ENCODE results near the gene NRG4.
A peak's percentile ranks its signal among the peaks of the same experiment; 100 is the strongest.
"Not testable (repeated sequence)": the region's sequence is repeated elsewhere in the genome, so short reads cannot be mapped to it uniquely, and the experiment has no call there.

The NRG4 gene

DNA sequence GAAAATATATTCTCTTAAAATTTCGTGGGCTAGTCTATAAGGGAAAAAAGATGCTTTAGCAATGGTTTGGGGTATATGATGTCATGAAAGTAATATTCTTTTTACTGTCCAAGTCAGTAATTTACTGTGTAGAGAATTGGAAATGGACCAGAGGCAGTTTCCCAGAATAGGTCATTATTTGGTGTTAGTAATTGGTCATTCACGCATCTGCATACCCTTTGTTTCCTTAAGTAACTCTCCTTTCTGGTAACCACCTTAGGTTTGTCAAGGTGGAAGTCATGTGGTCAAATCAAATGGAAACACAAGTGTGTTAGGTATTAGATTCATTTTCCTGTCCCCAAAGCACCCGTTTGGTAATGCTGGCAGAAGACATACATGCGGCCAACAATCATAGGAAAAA, 84.6 kb downstream of the NRG4 start:
- no peak for DNase-seq (ENCODE audit: low read depth in 3 of 3)

DNA sequence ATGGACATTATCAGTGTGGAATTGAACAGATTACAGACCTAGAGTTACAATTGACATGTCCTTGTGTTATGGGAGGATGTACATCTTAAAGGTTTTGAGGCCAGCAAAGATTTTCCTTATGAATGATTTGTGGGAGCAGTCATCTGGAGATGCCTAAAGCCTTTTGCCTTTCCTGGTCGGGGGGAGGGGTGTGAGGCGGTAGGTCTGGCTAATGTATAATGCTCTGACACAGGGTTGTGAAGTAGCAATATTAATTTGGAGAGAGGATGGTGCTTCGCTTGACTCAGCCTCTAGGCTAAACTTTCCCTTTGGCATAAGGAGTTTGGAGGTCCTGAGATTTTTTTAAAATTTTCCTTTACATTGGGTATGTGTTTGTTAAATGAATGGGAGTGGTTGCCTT, 85.3 kb downstream of the NRG4 start:
- no peak for DNase-seq (ENCODE audit: low read depth in 3 of 3)

DNA sequence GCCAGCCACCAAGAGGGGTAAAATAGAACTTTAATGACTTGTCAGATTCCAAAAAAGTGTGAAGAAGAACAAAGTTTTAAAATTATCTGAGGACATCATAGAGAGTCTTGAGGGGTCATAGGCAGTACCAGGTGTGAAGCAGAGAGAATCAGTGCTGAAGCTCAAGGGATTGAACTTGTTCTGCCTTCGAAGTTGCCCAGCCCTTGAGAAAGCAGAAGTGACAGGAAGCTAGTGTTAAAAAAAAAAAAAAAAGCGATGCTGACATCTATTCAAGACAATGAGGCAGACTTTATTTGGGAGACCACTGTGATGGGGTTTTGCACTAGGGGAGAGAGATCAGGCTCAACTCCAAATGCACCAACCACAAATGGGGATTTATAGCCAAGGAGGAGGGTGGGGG, 86.8 kb downstream of the NRG4 start:
- no peak for DNase-seq (ENCODE audit: low read depth in 3 of 3)

DNA sequence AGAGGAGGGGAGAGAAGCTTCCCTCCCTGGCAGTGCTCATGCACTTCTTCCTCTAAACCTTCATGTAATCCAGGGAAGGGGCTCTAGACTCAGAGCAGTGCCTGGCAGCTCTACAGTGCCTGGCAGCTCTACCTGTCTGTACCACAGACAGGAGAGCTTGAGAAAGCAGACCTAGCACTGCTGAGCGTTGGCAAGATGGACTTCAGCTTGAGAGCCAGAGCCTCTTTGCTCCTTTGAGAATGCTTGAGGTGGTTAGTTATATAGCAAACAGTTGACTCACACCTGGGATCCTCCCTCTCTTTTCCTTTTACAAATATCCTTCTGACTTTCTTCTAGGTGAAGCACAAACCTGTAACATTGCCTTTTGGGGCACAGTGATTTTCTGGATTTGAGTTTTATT, 87.6 kb downstream of the NRG4 start:
- DNase-seq (ENCODE audit: low read depth in 3 of 3) = no peak

DNA sequence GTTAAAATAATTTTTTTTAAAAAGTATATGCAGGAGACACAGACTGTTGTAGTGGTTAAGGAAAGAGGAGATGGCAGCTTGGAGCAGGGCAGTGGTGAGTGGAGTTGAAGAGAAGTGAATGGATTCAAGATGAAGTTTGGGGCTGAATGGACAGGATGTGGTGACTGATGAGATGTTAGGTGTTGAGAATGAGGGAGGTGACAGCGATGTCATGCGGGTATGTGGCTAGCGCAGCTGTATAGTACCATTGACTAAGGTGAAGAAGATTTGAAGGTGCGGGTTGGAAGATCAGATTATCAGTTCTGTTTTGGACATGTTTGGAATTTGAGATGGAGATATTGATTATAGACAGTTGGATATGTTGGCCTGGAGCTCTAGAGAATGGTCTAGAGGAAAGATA, 88.5 kb downstream of the NRG4 start:
- DNase-seq (ENCODE audit: low read depth in 3 of 3) = no peak

DNA sequence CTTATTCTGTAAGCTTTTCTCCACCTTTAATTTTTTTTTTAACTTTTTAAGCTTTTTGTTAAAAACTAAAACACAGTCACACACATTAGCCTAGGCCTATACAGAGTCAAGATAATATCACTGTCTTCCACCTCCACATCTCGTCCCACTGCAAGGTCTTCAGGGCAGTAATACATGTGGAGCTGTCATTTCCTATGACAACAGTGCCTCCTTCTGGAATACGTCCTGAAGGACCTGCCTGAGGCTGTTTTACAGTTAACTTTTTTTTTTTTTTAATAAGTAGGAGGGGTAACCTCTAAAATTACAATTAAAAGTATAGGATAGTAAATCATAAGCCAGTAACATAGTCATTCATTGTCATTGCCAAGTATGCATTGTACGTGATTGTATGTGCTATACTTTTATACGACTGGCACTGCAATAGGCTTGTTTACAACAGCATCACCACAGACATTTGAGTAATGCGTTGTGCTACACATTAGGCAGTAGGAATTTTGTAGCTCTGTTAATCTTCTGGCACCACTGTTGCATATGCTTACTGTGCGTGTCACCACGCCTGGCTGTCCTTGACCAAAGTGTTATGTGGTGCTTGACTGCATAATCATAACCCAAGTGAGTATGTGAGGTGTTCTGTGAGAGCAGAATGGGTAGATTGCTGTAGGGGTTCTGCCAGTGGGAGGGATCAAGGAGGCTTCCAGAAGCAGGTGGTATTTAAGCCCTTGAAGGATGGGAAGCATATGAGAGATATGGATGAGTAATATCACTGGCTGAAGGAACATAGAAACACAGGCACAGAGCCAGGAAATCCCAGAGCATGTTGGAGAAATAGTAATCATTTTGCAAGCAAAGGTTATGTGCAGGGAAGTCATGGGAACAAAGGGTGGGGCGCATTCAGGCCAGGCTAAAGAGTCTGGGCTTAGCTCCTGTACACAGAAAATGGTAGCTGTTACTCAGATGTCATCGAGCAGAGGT, 90.2 kb downstream of the NRG4 start:
- no peak for DNase-seq (ENCODE audit: low read depth in 3 of 3)

DNA sequence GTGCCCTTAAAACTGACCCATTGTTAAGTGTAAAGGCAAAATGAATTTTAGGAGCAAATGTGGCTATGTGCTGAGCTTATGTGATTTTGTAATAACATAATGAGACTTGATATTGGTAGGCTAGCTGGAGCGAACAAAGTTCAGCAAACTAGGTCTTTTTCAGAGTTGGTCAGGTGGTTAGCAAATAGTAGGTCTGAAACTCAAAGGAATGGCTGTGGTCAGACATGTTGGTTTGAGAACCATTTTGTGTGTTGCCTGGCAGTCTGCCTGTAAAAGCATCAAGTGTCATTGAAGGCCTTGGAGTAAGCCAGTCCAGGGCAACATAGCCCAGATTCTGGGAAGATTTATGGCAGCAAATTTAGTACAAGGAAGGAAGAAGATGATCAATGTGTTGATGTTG, 92.1 kb downstream of the NRG4 start:
- DNase-seq (ENCODE audit: low read depth in 3 of 3) = no peak

DNA sequence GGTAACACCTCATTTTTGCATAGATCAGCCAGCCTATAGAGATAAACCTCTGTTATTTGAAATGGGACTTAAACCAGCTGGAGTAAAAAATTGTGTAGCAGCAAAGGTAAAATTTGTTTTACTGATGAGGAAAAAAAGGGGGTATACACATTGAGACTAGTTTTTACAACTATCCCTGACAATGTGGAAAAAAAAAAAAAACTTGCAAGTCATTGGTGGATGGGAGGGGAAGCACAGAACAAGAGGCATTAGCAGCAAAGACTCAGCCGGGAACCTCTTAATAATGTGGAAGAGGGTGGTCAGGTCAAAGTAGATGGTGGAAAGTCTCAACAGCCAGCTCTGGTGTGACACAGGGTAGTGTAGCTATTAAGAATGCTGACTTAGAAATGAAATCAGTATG, 94.1 kb downstream of the NRG4 start:
- DNase-seq (ENCODE audit: low read depth in 3 of 3) = no peak

DNA sequence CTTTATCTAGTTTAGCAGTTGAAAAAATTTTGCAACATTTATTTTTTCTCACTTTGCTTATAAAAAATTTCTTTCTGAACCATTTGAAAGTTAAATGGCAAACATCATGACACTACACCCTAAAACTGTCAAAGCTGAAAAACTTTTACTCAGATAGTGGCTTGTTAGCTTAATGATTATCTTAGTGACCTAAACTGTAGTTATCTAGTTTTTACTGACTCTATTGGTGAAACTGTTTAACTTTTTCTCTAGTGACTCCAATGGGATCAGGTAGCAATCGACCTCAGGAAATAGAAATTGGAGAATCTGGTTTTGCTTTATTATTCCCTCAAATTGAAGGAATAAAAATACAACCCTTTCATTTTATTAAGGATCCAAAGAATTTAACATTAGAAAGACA, 95.2 kb downstream of the NRG4 start:
- DNase-seq (ENCODE audit: low read depth in 3 of 3) = no peak

DNA sequence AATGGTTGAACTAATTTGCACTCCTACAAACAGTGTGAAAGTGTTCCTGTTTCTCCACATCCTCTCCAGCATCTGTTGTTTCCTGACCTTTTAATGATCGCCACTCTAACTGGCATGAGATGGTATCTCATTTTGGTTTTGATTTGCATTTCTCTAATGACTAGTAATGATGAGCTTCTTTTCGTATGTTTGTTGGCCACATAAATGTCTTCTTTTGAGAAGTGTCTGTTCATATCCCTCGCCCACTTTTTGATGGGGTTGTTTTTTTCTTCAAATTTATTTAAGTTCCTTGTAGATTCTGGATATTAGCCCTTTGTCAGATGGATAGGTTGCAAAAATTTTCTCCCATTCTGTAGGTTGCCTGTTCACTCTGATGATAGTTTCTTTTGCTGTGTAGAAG, 101.9 kb downstream of the NRG4 start:
- not testable (repeated sequence) for DNase-seq (ENCODE audit: low read depth in 3 of 3)

DNA sequence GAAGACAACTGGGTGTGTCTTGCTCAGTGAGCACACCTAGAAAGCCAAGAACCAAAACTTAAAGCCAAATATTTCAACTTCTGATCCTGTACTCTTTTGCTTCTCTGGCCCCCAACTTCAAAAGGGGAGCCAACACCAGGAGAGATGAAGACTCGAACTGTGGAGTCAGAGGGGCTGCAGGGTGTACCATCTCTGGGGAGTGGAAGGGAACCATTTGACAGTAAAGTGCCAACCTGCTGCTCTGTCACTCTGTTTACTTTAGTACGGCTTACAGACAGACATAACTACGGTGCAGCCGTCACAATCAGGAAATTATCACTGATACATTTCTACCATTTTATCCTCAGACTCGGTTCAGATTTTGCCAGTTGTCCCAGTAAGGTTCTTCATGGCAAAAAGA, 107.0 kb downstream of the NRG4 start:
- DNase-seq (ENCODE audit: low read depth in 3 of 3) = no peak

DNA sequence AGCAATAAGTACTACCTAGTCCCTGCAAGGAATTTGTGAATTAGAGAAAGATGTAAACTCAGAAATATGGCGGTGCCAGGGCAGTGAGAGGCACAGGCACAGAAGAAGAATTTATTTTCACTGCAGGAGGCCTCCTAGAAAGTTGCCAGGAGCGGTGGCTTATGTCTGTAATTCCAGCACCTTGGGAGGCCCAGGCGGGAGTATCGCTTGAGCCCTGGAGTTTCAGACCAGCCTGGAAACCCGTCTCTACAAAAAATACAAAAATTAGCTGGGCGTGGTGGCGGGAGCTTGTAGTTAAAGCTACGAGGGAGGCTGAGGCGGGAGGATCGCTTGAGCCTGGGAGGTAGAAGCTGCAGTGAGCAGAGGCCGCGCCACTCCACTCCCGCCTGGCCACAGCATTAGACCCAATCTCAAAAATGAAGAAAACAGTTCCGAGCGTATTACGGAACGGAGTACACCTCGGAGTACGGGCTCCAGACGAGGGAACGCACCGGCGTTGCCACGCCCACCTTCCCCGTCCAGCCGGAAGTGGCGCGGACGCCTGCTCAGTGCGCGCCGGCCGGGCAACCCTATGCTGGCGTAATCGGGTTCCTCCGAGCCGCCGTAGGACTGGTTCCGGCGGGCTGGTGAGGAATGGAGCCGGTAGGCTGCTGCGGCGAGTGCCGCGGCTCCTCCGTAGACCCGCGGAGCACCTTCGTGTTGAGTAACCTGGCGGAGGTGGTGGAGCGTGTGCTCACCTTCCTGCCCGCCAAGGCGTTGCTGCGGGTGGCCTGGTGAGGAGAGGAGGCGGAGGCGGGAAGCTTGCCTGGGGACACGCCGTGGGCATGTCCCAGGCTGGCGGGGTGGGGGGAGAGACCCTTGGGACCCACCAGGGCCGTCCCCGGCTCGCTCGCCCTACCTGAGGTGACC, 108.6 kb downstream of the NRG4 start, which contains the start of gene FBXO22:
FBXO22 (plus strand) TSS at position 548 of the 909 bp plus-strand sequence; CDS start at position 634, 86 bp downstream.
- peak; percentile 82 to 92 (median 87) for DNase-seq (ENCODE audit: low read depth in 3 of 3)

DNA sequence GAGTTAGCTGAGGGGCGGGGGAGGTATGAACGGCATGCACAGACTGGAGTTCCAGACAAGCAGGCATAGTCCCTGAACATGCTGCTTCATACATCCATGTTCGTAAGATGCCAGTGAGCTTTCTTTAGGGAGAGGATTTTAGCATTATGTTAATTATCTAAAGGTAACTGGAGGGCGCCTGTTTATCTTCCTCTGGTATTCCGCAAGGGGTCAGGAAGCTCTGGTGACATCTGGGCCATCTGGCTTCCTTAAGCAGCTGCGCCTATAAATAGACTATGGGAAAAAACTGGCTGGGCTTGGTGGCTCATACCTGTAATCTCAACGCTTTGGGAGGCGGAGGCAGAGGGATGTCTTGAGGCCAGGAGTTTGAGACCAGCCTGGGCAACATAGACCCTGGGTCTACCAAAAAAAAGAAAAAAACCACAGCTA, 110.1 kb downstream of the NRG4 start:
- no peak for DNase-seq (ENCODE audit: low read depth in 3 of 3)

DNA sequence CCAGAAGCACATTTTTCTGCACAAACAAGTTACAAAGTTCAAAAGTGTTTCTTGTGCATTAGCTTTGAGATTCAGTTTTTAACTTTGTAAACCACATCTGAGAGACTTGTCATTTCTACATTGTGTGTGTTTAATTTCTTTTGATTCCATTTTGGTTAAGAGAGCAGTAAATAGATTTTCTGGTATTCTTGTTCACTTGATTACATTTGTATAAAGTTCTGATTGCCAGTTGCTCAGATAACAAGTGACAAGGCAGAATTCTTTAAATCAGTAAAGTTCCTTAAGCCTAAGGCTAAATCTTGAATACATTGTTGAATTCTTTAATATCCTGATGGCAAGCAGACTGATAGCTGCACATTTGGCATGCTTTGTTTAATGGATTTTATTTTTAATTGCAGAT, 111.6 kb downstream of the NRG4 start:
- DNase-seq (ENCODE audit: low read depth in 3 of 3) = no peak

DNA sequence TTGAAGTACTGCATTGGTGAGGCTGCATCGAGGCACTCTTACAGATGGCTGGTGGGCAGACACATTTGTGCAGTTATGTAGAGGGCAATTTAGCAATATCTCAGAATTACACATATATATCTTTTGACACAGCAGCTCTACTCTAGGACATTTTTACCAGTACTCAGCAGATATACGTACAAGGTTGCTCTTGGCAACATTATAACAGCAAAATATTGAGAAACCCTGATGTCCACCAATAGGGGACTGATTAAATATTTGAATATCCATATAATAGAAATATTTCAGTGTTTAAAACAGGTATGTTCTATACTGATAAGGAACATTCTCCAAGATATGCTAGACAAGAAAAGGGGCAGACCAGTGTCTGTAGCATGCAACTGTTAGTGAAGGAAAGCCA, 116.5 kb downstream of the NRG4 start:
- DNase-seq (ENCODE audit: low read depth in 3 of 3) = no peak

DNA sequence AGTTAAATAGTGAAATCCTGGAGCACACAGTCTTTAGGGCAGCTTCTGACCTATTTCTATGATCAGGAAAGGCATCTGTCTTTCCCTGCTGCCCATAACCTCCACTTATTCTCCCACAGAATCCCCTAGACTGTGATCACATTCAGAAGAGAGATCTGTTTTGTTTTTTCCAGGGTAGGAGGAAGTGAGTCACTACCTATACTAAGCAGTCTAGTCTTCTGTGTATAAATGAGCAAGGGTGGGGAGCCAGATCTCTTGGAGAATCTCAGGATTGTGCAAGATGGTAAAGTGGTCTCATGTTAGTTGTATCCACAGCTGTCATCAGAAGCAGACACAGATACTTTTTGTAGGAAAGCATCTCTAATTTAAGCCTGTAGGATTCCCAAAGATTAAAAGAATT, 120.3 kb downstream of the NRG4 start:
- DNase-seq (ENCODE audit: low read depth in 3 of 3) = no peak
